Mammary epithelial cell (primary cell): ENCODE data around the gene RNF138.

Experiments
- EZH2 ChIP-seq: IDR thresholded peaks from 2 replicates; pipeline ENCODE4 v1.6.1; 2012; ENCODE audit warnings: low read length, inconsistent platforms, borderline replicate concordance
- TF ChIP-seq, protein P1 (sequence below), 2 donors: IDR thresholded peaks in 1 of 2; conservative IDR thresholded peaks in 1 of 2; 2 replicates each; pipeline ENCODE4 v1.5.1; 2011 to 2012; ENCODE audit warnings: inconsistent platforms in 2 of 2, low read length in 2 of 2, mild to moderate bottlenecking in 2 of 2, control low read depth in 1 of 2, low read depth in 1 of 2; ENCODE audit not compliant: insufficient read depth in 1 of 2; ENCODE audit errors: extremely low read depth in 1 of 2

DNA sequence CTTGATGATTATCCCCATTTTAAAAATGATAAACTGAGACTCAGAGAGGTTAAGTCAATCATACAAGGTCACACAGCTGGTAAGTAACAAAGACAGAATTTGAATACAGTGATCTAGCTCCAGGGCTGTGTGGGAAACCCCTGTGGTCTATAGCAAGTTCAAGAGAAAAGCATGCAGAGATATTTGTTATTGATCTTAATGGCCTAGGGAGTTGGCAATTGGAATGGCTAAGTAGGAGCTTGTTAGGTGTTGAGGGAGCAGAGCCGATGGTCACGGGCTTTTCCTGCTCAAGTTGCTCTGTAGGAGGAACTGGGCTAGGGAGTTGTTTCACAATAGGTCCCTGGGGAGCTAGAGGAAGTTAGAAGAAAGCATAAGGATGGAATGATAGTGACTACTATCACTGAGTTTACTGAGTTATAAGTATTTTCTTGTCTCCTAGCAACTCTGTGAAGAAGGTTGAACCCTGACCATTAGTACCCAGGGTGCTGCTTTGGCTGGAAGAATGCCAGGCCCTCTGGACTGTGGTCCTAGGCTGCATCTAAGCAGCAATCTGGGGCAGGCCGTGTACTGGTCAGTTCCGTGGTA is 43.1 kb upstream of the RNF138 start:
- TF ChIP-seq, protein P1, sequence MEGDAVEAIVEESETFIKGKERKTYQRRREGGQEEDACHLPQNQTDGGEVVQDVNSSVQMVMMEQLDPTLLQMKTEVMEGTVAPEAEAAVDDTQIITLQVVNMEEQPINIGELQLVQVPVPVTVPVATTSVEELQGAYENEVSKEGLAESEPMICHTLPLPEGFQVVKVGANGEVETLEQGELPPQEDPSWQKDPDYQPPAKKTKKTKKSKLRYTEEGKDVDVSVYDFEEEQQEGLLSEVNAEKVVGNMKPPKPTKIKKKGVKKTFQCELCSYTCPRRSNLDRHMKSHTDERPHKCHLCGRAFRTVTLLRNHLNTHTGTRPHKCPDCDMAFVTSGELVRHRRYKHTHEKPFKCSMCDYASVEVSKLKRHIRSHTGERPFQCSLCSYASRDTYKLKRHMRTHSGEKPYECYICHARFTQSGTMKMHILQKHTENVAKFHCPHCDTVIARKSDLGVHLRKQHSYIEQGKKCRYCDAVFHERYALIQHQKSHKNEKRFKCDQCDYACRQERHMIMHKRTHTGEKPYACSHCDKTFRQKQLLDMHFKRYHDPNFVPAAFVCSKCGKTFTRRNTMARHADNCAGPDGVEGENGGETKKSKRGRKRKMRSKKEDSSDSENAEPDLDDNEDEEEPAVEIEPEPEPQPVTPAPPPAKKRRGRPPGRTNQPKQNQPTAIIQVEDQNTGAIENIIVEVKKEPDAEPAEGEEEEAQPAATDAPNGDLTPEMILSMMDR (conservative IDR thresholded peaks at IDR 0.05 in 1 of 2, IDR thresholded peaks at IDR 0.05 in 1 of 2; ENCODE audit: extremely low read depth in 1 of 2, insufficient read depth in 1 of 2, low read depth in 1 of 2, low read length in 2 of 2): no peak
- TF ChIP-seq EZH2: no peak
